ENCODE results near the gene MKNK2.

Gene MKNK2

GRCh38 chr19:2076526-2076944 lies 25.5 kb upstream of the MKNK2 start:
- TF ChIP-seq YY1 (IDR thresholded peaks at IDR 0.05; ENCODE audit: low read depth) (no peak), CREB1 (IDR thresholded peaks at IDR 0.05; ENCODE audit: low read depth) (no peak), FOXM1 (IDR thresholded peaks at IDR 0.05; ENCODE audit: borderline replicate concordance, low read depth) (no peak), EGR1 (IDR thresholded peaks at IDR 0.05) (no peak), EP300 (IDR thresholded peaks at IDR 0.05; ENCODE audit: borderline replicate concordance) (no peak), MAX (IDR thresholded peaks at IDR 0.05) (no peak), CEBPB (IDR thresholded peaks at IDR 0.05) (no peak), ZBTB7A (IDR thresholded peaks at IDR 0.05; ENCODE audit: low read depth) (no peak), NFIC (IDR thresholded peaks at IDR 0.05) (no peak), REST (IDR thresholded peaks at IDR 0.05; ENCODE audit: low read depth) (no peak), RAD21 (IDR thresholded peaks at IDR 0.05; ENCODE audit: low read depth) (no peak), USF1 (IDR thresholded peaks at IDR 0.05) (no peak), TEAD4 (IDR thresholded peaks at IDR 0.05) (no peak), TCF12 (IDR thresholded peaks at IDR 0.05; ENCODE audit: low read depth) (no peak), TAF1 (IDR thresholded peaks at IDR 0.05; ENCODE audit: low read depth) (no peak)

GRCh38 chr19:2072757-2073551 lies 21.9 kb upstream of the MKNK2 start:
- TF ChIP-seq TEAD4 (IDR thresholded peaks at IDR 0.05) (no peak), TAF1 (IDR thresholded peaks at IDR 0.05; ENCODE audit: low read depth) (no peak), YY1 (IDR thresholded peaks at IDR 0.05; ENCODE audit: low read depth) (no peak), RAD21 (IDR thresholded peaks at IDR 0.05; ENCODE audit: low read depth) (no peak), CEBPB (IDR thresholded peaks at IDR 0.05) (no peak), EGR1 (IDR thresholded peaks at IDR 0.05) (no peak), FOXM1 (IDR thresholded peaks at IDR 0.05; ENCODE audit: borderline replicate concordance, low read depth) (no peak)

- no peak for TF ChIP-seq RAD21 (IDR thresholded peaks at IDR 0.05; ENCODE audit: low read depth)
- no peak for TF ChIP-seq FOXM1 (IDR thresholded peaks at IDR 0.05; ENCODE audit: borderline replicate concordance, low read depth)
- TF ChIP-seq TEAD4 (IDR thresholded peaks at IDR 0.05), result no peak
- TF ChIP-seq REST (IDR thresholded peaks at IDR 0.05; ENCODE audit: low read depth), result no peak
- no peak for TF ChIP-seq EP300 (IDR thresholded peaks at IDR 0.05; ENCODE audit: borderline replicate concordance)
- TF ChIP-seq CREB1 (IDR thresholded peaks at IDR 0.05; ENCODE audit: low read depth), result no peak
- no peak for TF ChIP-seq CEBPB (IDR thresholded peaks at IDR 0.05)
- no peak for TF ChIP-seq TAF1 (IDR thresholded peaks at IDR 0.05; ENCODE audit: low read depth)
- no peak for TF ChIP-seq NFIC (IDR thresholded peaks at IDR 0.05)
- no peak for TF ChIP-seq ZBTB7A (IDR thresholded peaks at IDR 0.05; ENCODE audit: low read depth)
- no peak for TF ChIP-seq MAX (IDR thresholded peaks at IDR 0.05)
Measured at GRCh38 chr19:2070986-2071673, 20.1 kb upstream of the MKNK2 start.

GRCh38 chr19:2070436-2070827 lies 19.4 kb upstream of the MKNK2 start:
- TF ChIP-seq CREB1 (IDR thresholded peaks at IDR 0.05; ENCODE audit: low read depth) (no peak), MAX (IDR thresholded peaks at IDR 0.05) (no peak), CEBPB (IDR thresholded peaks at IDR 0.05) (no peak), TAF1 (IDR thresholded peaks at IDR 0.05; ENCODE audit: low read depth) (no peak), EGR1 (IDR thresholded peaks at IDR 0.05) (no peak), EP300 (IDR thresholded peaks at IDR 0.05; ENCODE audit: borderline replicate concordance) (no peak), FOXM1 (IDR thresholded peaks at IDR 0.05; ENCODE audit: borderline replicate concordance, low read depth) (no peak), USF1 (IDR thresholded peaks at IDR 0.05) (no peak), TCF12 (IDR thresholded peaks at IDR 0.05; ENCODE audit: low read depth) (no peak), REST (IDR thresholded peaks at IDR 0.05; ENCODE audit: low read depth) (no peak), ZBTB7A (IDR thresholded peaks at IDR 0.05; ENCODE audit: low read depth) (no peak), RAD21 (IDR thresholded peaks at IDR 0.05; ENCODE audit: low read depth) (no peak), TEAD4 (IDR thresholded peaks at IDR 0.05) (no peak), NFIC (IDR thresholded peaks at IDR 0.05) (no peak), YY1 (IDR thresholded peaks at IDR 0.05; ENCODE audit: low read depth) (no peak)

All from Ishikawa (cell line).